Panc1 (cell line): ENCODE measurements around the gene EGFL7. TPM values are rescaled to one million over a fixed set of nuclear protein-coding genes. Genes with fewer than 3 reads are reported as not detected.

ENCODE experiments used
- ATAC-seq: fragments of 200-7000 bp; cut with Tn5 transposase; 2 replicates; pipeline ENCODE4 v1.9.1; 2020; ENCODE audit warnings: mild to moderate bottlenecking, moderate library complexity
- BruUV-seq: library from RNA; stranded (reverse); fragments of 400-500 nt; replicated peaks from 2 replicates; lab custom pipeline; 2021; lab: Mats Ljungman, UMichigan
- CTCF ChIA-PET: fragments of 300-600 bp; sonication (Branson Sonifier 250); formaldehyde crosslinking; loops from one replicate; lab custom pipeline; 2022; ENCODE audit warnings: antibody characterized with exemption; lab: Charles Lee
- POLR2A ChIA-PET: fragments of 300-600 bp; sonication (Branson Sonifier 250); formaldehyde crosslinking; loops from one replicate; lab custom pipeline; 2022; ENCODE audit warnings: antibody characterized with exemption; lab: Charles Lee
- DNase-seq: peaks from one replicate; pipeline ENCODE4 v3.0.0-alpha.2; 2010; ENCODE audit warnings: low read depth, low spot score
- H3K27ac ChIP-seq: 2 replicates; pipeline ENCODE4 v1.5.1; 2011; ENCODE audit warnings: mild to moderate bottlenecking, low read length, inconsistent platforms
- H3K27me3 ChIP-seq: fragments of 200-500 bp; sonication (Bioruptor generic); 2 replicates; pipeline ENCODE4 v1.6.0; 2014; ENCODE audit warnings: low read length, inconsistent platforms; ENCODE audit not compliant: control insufficient read depth, insufficient read depth
- H3K36me3 ChIP-seq: fragments of 200-500 bp; sonication (Bioruptor generic); 2 replicates; pipeline ENCODE4 v1.5.1; 2014; ENCODE audit warnings: inconsistent platforms, mild to moderate bottlenecking, low read length, moderate library complexity; ENCODE audit not compliant: control insufficient read depth, insufficient read depth
- H3K4me1 ChIP-seq: 2 replicates; pipeline ENCODE4 v1.5.1; 2011; ENCODE audit warnings: inconsistent platforms, mild to moderate bottlenecking, low read length, moderate library complexity; ENCODE audit not compliant: control insufficient read depth, insufficient read depth
- H3K4me3 ChIP-seq, 2 experiments: 2 replicates each; pipeline ENCODE4 v1.5.1; 2011 to 2012; ENCODE audit warnings: low read depth in 2 of 2, low read length in 2 of 2, mild to moderate bottlenecking in 2 of 2, inconsistent platforms in 1 of 2, moderate library complexity in 1 of 2
- H3K9me3 ChIP-seq: fragments of 200-500 bp; sonication (Bioruptor generic); 2 replicates; pipeline ENCODE4 v1.5.1; 2014; ENCODE audit warnings: low read depth, mild to moderate bottlenecking, inconsistent platforms, low read length, moderate library complexity; ENCODE audit not compliant: control insufficient read depth, insufficient read depth
- CTCF ChIP-seq: fragments of 450-650 bp; IDR thresholded peaks from 2 replicates; pipeline ENCODE4 v1.5.1; 2017; ENCODE audit warnings: mild to moderate bottlenecking
- POLR2AphosphoS5 ChIP-seq: IDR thresholded peaks from 2 replicates; pipeline ENCODE4 v1.6.1; 2012; ENCODE audit warnings: mild to moderate bottlenecking, low read depth, low read length, moderate library complexity
- REST ChIP-seq, 2 experiments: IDR thresholded peaks; 2 replicates each; pipeline ENCODE4 v1.6.1; 2011 to 2012; ENCODE audit warnings: low read depth in 2 of 2, control low read depth in 1 of 2, low read length in 1 of 2, mild to moderate bottlenecking in 1 of 2, moderate library complexity in 1 of 2; ENCODE audit not compliant: insufficient read depth in 1 of 2
- SIN3A ChIP-seq: IDR thresholded peaks from 2 replicates; pipeline ENCODE4 v1.6.1; 2012; ENCODE audit warnings: low read depth, mild to moderate bottlenecking, low read length, moderate library complexity, borderline replicate concordance; ENCODE audit not compliant: insufficient read depth
- TCF7L2 ChIP-seq: IDR thresholded peaks from 2 replicates; pipeline ENCODE4 v1.6.1; 2011; ENCODE audit warnings: mild to moderate bottlenecking, low read depth, low read length, inconsistent platforms
- in situ Hi-C: cut with HindIII; loops from 2 replicates; pipeline ENCODE4 v1.10.0; 2016; ENCODE audit warnings: low sequenced_read_pairs, low pct_unique_long_range_greater_than_20kb
- intact Hi-C: fragments of 100-400 bp; cut with micrococcal nuclease; formaldehyde crosslinking; loops from one replicate; pipeline ENCODE4 v1.10.0; 2022; ENCODE audit not compliant: unreplicated experiment
- total RNA-seq: library from RNA; stranded (reverse); gene quantifications from one replicate; pipeline ENCODE4 v1.2.1, GENCODE V29; 2021; ENCODE audit not compliant: unreplicated experiment

The EGFL7 gene
- total RNA-seq, 1 experiment from 2014 or later, result 42.3 TPM

GRCh38 chr9:136712690-136713544 is 50.2 kb downstream of the EGFL7 start:
- no peaks in the 10 kb centered on the region for H3K9me3 ChIP-seq
- BruUV-seq, result no TSS peak
- H3K36me3 ChIP-seq, result no peaks in the 10 kb centered on the region
- POLR2A ChIA-PET, result interaction anchor here (0.7 kb wide), 1 partner anchor 14 kb away, joined by 3 read pairs; no protein-coding TSS in a partner anchor
- H3K27me3 ChIP-seq, result no peaks in the 10 kb centered on the region
- H3K4me3 ChIP-seq, result peak overlapping the region; percentile 39 to 47
- intact Hi-C loops (no loop called here), in situ Hi-C loops (no loop called here)
- H3K4me1 ChIP-seq, result peaks cover 6% of the 10 kb centered on the region
- CTCF ChIA-PET, result no interaction called here
- 0 out of 2 replicates have a peak, but pooled peaks have one; percentile 7 for ATAC-seq
- TF ChIP-seq REST (IDR thresholded peaks at IDR 0.05; ENCODE audit: insufficient read depth in 1 of 2, low read depth in 2 of 2, low read length in 1 of 2), result no peak
- TF ChIP-seq POLR2AphosphoS5, result no peak
- no peak for TF ChIP-seq CTCF
- TF ChIP-seq TCF7L2, result no peak
- TF ChIP-seq SIN3A, result no peak
- H3K27ac ChIP-seq, result no peak overlapping the region
- DNase-seq, result no peak

DNA sequence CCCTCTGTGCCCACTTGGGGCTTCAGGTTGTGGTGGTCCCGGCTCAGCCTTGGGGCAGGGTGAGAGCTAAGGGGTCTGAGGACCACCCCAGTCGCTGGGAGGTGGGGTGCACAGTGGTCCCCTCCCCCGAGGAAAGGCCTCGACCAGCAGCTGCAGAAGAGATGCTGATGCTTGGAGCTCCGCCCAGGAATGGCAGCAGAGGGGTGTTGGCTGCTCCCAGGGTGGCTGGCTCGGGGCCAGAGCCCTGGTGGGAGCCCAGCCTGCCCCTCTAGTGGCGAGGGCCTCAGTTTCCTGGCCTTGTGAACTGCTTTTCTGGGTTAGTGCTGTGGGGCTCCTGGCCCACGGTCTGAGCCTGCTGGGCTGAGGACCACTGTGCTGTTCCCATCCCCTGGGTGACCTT is 50.8 kb downstream of the EGFL7 start:
- ATAC-seq (no peak), DNase-seq (no peak)
- intact Hi-C loops (no loop called here), in situ Hi-C loops (no loop called here)
- TF ChIP-seq CTCF (no peak), TCF7L2 (no peak), REST (IDR thresholded peaks at IDR 0.05; ENCODE audit: insufficient read depth in 1 of 2, low read depth in 2 of 2, low read length in 1 of 2) (no peak), SIN3A (no peak), POLR2AphosphoS5 (no peak)
- H3K27me3 ChIP-seq, result no peaks in the 10 kb centered on the region
- ChIA-PET CTCF (interaction anchor here (0.6 kb wide), 1 partner anchor 10 kb away, joined by 3 read pairs; no protein-coding TSS in a partner anchor), POLR2A (interaction anchor here (0.7 kb wide), 1 partner anchor 14 kb away, joined by 3 read pairs; no protein-coding TSS in a partner anchor)
- no peak overlapping the region for H3K27ac ChIP-seq
- no peaks in the 10 kb centered on the region for H3K9me3 ChIP-seq
- H3K4me1 ChIP-seq, result peaks cover 6% of the 10 kb centered on the region
- H3K36me3 ChIP-seq, result no peaks in the 10 kb centered on the region
- no TSS peak for BruUV-seq
- peak overlapping the region; percentile 39 to 47 for H3K4me3 ChIP-seq
